Gastroesophageal sphincter (tissue), 3 donors: Measurements from ENCODE around the gene OR6N1.

Experiments used
- CTCF ChIP-seq, 4 experiments: fragments of 200-600 bp in 2 of 4; fragments of 450-650 bp in 2 of 4; sonication (generic) in 1 of 4; IDR thresholded peaks; one replicate each; pipeline ENCODE4 v1.5.1; 2017 to 2019; ENCODE audit warnings: antibody characterized with exemption in 4 of 4, mild to moderate bottlenecking in 2 of 4, moderate library complexity in 2 of 4
- EP300 ChIP-seq: sonication (generic); formaldehyde crosslinking; IDR thresholded peaks from one replicate; pipeline ENCODE4 v1.6.1; 2017; ENCODE audit warnings: antibody characterized with exemption, mild to moderate bottlenecking
- POLR2A ChIP-seq, 2 donors: fragments of 450-650 bp; IDR thresholded peaks; one replicate each; pipeline ENCODE4 v1.6.1; 2017; ENCODE audit warnings: antibody characterized with exemption in 2 of 2, mild to moderate bottlenecking in 2 of 2, moderate library complexity in 1 of 2

DNA sequence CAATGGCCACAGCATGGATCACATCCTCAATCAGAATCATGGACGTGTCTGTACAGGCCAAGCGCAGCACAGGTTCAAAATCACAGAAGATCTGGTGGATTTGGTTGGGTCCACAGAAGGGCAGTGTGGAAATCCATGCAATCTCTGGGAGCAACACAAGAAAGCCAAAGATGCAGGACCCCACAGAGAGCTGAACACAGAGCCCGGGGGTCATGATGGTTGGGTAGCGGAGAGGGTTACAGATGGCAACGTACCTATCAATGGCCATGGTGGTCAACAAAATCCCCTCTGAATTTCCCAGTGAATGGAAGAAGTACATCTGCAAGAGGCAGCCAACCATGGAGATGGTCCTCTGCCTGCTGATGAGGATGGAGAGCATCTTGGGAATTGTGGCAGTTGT is 47.6 kb downstream of the OR6N1 start:
- TF ChIP-seq CTCF (IDR thresholded peaks at IDR 0.05) = no peak
- TF ChIP-seq POLR2A (IDR thresholded peaks at IDR 0.05) = no peak
- TF ChIP-seq EP300 = no peak
